DMS53 (cell line): ENCODE measurements around the gene KRTAP12-2.
"Not testable (repeated sequence)": the region's sequence is repeated elsewhere in the genome, so short reads cannot be mapped to it uniquely, and the experiment has no call there.

Experiments
- DNase-seq: peaks from one replicate; lab custom pipeline; 2025; lab: John Stamatoyannopoulos, UW

The KRTAP12-2 gene

DNA sequence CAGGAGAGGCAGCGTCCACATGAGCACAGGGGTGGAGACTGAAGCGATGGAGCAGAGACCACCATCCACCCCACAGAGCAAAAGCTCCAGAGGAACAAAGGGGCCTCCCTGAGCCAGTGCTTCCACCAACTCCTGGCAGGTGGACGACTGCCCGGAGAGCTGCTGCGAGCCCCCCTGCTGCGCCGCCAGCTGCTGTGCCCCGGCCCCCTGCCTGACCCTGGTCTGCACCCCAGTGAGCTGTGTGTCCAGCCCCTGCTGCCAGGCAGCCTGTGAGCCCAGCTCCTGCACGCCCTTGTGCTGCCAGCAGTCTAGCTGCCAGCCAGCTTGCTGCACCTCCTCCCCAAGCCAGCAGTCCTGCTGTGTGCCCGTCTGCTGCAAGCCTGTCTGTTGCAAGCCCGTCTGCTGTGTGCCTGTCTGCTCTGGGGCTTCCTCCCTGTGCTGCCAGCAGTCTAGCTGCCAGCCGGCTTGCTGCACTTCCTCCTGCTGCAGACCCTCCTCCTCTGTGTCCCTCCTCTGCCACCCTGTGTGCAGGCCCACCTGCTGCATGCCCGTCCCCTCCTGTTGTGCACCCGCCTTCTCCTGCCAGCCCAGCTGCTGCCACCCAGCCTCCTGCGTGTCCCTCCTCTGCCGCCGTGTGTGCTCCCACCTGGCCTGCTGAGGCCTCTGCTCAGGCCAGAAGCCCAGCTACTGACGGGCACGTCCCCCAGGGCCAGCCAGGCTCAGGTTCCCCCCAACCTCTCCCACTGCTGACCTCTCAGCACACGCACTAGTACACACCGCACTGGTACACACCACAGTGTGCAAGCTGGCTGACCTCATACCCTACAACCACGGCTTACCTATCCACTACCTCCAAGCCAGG, 35.6 kb upstream of the KRTAP12-2 start:
- no peak for DNase-seq

DNA sequence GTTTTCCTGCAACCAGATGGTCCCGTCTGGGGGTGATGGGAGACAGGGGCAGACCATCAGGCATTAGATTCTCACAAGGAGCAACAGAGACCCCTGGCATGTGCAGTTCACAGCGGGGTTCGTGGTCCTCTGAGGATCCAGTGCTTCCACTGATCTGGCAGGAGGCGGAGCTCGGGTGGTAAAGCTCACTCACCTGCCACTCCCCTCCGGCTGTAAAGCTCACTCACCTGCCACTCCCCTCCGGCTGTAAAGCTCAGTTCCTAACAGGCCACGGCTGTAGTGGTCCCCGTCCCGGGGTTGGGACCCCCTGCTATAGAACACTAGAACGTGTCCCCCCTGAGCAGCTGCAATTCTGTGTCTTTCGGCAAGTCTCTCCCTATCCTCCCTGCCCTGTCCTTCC, 34.8 kb upstream of the KRTAP12-2 start:
- DNase-seq: no peak

DNA sequence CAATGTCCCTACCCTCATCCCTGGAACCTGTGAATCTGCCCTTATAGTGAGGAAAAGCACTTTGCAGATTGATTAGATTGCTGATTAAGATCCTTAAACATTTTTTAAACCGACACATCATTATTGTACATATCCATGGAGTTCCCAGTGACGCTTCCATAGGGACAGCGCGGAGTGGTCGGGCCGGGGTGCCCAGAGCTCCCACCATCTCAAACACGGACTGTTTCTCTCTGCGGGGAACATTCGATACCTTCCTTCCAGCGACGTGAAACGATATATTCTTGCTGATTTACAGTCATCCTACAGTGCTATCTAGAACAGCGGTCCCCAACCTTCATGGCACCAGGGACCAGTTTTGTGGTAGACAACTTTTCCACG, 34.3 kb upstream of the KRTAP12-2 start:
- no peak for DNase-seq

DNA sequence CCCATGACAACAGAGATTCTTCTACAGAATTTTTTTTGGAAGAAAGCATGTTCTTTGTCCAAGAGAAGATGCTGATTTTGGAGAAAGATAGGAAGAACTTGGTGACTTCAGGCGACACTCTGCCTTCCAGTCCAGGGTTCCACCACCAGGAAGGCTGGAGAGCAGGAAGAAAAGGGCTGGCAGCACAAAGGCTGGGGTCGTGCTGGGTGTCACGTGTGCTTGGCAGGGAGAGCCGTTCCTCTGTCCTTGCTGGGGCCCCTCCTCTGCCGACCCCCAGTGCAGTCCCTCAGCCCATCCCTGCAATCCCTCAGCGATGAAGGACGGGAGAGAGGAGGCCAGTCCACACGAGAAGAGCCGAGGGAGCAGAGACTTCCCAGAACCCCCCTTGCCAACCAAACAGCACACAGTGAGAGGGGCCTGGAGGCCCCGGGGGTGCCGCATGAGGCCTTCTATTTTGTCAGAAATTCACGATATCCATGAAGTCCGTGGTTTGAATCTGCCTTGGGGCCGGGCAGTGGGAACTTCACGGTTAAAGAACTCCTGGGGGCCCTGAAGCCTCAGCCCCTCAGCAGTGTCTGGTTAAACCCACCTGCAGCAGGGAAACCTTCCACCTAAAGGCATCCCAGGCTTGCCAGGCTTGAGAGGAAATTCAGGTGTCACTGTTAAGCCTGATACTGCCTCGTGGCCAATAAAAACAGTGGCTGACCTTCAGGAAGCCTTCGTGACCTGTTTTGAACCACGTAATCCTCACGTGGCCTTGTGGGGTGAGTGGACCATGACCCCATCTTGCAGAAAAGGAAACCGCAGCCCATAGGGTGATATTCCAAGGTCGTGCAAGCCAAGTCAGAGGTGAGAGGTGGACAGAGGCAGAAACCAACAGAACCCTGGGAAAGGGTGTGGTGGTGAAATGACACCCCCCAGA, 33.6 kb upstream of the KRTAP12-2 start:
- no peak for DNase-seq

DNA sequence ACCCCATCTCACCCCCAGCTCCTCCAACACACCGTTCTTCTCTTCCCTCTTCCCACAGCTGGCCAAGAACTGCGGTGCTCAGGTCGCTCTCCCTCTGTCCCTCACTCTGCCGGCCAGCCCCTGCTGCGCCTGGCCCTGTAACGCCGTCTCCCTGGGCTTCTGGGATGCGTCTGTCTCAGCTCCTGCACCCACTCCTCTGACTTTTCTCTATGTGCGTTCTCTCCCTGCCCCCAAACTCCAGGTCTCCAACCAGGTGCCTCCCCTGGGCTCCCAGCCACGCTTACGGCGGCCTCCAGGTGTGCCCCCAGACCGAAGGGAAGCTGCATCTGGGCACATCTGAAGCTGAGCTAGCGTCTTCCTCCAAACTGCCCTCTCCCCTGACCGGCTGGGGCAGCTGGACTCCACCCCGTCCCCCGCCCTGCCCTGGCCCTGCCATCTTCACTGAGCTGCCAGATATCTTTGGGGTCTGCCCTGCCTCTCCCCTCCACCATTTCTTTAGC, 32.8 kb upstream of the KRTAP12-2 start:
- no peak for DNase-seq

GRCh38 chr21:44697811-44698734, 31.3 kb upstream of the KRTAP12-2 start:
- DNase-seq: no peak

DNA sequence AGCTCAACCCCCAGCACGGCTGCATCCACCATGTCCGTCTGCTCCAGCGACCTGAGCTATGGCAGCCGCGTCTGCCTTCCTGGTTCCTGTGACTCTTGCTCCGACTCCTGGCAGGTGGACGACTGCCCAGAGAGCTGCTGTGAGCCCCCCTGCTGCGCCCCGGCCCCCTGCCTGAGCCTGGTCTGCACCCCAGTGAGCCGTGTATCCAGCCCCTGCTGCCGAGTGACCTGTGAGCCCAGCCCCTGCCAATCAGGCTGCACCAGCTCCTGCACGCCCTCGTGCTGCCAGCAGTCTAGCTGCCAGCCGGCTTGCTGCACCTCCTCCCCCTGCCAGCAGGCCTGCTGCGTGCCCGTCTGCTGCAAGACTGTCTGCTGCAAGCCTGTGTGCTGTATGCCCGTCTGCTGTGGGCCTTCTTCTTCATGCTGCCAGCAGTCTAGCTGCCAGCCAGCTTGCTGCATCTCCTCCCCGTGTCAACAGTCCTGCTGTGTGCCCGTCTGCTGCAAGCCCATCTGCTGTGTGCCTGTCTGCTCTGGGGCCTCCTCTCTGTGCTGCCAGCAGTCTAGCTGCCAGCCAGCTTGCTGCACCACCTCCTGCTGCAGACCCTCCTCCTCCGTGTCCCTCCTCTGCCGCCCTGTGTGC, 30.6 kb upstream of the KRTAP12-2 start, which contains the start of gene KRTAP10-12:
KRTAP10-12 (plus strand) TSS at position 1 of the 639 bp plus-strand sequence; CDS start at position 31, 30 bp downstream.
- not testable (repeated sequence) for DNase-seq

DNA sequence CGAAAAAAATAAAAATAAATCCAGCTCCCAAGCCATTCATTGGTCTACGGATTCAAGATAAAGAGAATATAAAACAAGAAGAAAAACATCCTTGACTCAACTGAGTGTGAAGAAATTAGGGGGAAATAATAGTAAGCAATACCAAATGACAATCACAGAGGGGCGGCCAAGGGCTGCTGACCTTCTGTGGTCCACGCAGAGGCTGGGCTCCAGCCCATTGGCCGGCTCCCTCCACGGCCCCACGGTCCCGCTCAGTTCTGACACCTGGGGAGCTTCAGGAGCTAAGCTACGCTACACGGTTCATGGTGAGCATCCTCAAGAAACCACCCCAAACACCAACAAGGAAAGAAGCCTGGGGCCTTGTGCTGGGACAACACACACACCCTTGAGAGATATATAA, 29.8 kb upstream of the KRTAP12-2 start:
- DNase-seq: no peak

- no peak for DNase-seq
Measured at GRCh38 chr21:44695641-44696040, 28.9 kb upstream of the KRTAP12-2 start.

GRCh38 chr21:44695184-44695583, 28.5 kb upstream of the KRTAP12-2 start:
- DNase-seq: no peak

DNA sequence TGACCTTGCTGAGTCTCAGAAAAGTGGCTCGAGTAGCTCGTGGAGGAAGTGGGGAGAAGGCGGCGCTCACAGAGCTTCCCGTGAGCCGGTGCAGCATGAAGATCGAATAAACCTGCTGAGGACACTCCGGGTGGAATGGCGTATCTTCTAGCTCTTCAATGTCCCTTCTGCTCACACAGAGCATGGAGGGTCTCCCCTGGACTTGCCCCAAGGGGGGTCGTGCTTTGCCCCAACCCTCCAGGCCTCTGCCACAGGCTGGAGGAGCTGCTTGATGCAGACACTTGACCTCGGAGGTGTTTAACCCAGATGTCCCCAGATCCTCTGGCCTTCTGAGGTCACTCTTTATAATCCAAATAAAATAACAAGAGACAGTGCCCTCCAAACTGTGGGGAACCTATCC, 28.0 kb upstream of the KRTAP12-2 start:
- DNase-seq: no peak

- no peak for DNase-seq
Measured at GRCh38 chr21:44692798-44693512, 26.2 kb upstream of the KRTAP12-2 start.

DNA sequence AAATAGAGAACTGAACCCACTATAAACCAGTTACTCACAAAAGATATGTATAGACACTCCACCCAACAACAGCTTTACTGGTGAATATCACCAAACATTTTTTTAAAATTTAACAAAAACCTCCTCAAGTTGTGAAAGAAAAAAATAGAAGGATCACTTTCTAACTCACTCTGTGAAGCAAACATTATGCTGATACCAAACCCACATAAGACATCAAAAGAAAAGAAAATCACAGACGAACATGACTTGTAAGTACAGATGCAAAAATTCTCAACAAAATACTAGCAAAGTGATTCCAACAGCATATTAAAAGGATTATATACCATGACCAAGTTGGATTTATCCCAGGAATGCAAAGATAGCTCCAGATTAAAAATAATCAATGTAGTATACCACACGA, 25.0 kb upstream of the KRTAP12-2 start:
- DNase-seq: no peak

- DNase-seq: not testable (repeated sequence)
Measured at GRCh38 chr21:44689740-44690139, 23.0 kb upstream of the KRTAP12-2 start.

DNA sequence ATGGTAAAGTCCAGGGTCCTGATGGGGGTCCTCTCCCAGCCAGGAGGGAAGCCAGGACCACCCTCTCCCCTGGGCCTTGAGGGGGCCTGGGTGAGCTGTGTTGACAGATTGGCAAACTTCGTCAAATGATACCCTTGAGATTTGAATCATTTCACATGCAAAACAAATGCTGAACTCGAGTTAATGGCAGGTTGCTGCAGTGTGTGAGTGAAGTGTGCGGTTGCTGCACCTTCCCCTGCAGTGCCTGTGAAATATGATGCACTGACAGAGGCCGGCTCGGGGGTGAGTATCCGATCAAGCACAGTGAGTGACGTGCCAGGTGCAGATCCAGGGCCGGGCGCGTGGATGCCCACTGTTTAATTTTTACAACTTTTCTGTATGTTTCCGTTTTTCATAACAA, 20.9 kb upstream of the KRTAP12-2 start:
- no peak for DNase-seq

DNA sequence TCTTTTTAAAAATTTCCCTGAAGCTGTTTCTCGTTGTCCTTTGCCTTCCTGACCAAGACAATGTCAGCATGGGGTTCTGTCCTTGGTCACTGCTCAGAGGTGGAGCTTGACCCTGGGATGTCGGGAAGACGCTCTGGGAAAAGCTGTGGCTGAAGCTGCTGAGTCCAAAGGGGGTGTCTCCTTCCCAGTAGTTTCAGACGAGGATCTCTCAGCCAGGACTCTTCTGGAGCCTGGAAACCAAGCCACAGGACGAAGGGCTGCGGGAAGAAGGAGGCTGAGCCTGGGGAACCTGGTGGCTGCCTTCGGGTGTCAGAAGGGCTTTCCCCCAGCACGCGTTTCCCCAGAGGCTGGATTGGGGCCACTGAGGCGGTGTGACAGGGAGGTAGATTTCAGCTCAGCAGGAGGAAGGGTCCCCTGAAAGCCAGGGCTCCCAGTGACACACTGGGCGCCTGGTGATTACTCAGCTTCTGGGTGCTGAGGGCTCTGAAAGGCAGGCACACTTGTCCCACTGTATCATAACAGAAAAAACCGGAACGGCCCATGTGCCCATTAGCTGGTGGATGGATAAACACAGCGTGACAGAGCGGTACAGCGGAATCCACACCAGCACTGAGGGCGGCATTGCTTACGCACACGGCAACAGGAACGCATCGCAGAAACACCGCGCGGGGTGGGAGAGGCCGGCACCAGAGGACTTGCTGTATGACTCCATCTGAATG, 20.3 kb upstream of the KRTAP12-2 start:
- no peak for DNase-seq

GRCh38 chr21:44686000-44686781, 19.5 kb upstream of the KRTAP12-2 start:
- no peak for DNase-seq

- DNase-seq: not testable (repeated sequence)
Measured at GRCh38 chr21:44685050-44685449, 18.3 kb upstream of the KRTAP12-2 start.

DNA sequence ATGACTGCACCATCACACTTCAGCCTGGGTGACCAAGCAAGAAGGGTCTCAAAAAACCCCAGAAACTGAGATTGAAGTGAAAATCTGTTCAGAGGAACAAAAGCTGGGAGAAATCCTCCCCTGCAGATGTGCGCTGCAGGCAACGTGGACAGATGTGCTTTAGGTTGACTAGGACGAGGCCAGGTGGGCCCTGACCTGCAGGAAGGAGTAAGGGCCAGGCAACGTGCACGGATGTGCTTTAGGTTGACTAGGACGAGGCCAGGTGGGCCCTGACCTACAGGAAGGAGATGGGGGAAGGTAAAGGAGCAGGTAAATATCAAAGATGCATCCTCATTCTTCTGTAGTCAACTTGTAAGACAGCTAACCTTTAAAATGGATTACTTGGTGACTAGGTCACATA, 17.8 kb upstream of the KRTAP12-2 start:
- DNase-seq: no peak
